ENCODE data around the gene SPPL3. TPM values are rescaled to one million over a fixed set of nuclear protein-coding genes. Genes with fewer than 3 reads are reported as not detected.

The SPPL3 gene
- total and polyA plus RNA-seq, 2 donors = 10.9 to 22.4 TPM

DNA sequence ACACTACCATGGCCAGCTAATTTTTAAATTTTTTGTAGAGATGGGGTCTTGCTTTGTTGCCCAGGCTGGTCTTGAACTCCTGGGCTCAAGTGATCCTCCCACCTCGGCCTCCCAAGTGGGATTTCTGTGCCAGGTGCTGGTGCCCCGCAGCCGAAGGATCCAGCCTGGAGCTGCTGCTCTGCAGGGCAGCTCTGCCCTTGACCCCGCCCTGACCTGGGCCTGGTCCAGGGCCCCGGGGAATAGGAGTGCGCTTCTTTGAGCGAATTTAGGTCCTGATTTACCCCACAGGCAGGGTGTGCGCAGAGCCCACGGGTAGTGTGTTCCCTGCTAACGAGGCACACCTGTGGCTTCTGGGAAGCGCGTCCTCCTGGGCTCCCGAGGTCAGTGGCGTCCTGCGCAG lies 163.3 kb downstream of the SPPL3 start:
- DNase-seq (ENCODE audit: low read depth in 6 of 9, low spot score in 9 of 9) = no peak
- no peaks in the 10 kb centered on the region for H3K27me3 ChIP-seq (ENCODE audit: control insufficient read depth in 2 of 2, insufficient read depth in 1 of 2, low read length in 1 of 2)
- no peak overlapping the region for H3K4me3 ChIP-seq (ENCODE audit: low read length in 2 of 2)
- H3K36me3 ChIP-seq (ENCODE audit: control insufficient read depth in 2 of 2, insufficient read depth in 2 of 2, low read length in 1 of 2) = peaks cover 2 to 23% of the 10 kb centered on the region in 2 donors
- 98% methylated on average over 15 of the region's 15 CpGs for WGBS
- H3K27ac ChIP-seq (ENCODE audit: low read depth in 1 of 2, low read length in 1 of 2) = no peak overlapping the region
- no peaks in the 10 kb centered on the region for H3K9me3 ChIP-seq (ENCODE audit: control insufficient read depth in 2 of 2, insufficient read depth in 1 of 2, low read length in 1 of 2)
- H3K4me1 ChIP-seq (ENCODE audit: control insufficient read depth in 2 of 2, insufficient read depth in 2 of 2, low read length in 2 of 2) = no peaks in the 10 kb centered on the region

DNA sequence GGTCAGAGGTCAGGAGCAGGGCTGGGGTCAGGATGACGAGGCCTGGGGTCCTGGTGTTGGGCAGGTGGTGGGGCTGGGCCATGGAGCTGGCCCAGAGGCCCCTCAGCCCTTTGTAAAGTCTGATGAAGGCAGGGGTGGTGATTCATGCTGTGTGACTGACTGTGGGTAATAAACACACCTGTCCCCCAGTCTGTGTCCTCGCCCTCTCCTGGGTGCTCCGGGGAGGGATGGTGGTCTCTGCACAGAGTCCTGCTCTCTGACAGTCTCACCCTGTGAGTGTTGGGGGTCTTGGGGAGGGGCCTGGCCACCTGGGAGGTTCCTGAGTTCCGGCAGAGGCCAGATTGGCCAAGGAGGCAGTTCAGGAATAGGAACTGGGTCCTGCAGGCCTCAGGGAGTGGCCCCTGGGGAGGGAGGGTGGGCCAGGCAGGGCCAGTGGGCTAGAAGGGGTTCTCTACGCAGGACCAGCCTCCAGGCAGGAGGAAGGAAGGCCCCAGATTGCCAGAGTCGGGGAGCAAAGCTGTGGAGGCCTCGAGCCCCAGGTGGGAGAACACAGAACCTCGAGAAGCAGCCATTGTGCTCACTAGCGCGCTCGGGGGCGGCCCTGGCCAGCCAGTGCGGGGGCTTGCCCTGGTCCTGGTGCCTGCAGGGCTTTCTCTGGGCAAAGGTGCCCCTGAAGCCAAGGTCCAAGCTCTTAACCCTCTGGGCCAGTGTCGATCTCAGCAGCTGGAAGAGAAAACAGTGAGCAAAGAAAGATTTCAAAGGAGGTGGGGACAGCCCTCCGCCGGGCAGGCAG lies 164.1 kb downstream of the SPPL3 start:
- Histone ChIP-seq H3K4me1 (ENCODE audit: control insufficient read depth in 2 of 2, insufficient read depth in 2 of 2, low read length in 2 of 2) (no peaks in the 10 kb centered on the region), H3K4me3 (ENCODE audit: low read length in 2 of 2) (no peak overlapping the region), H3K36me3 (ENCODE audit: control insufficient read depth in 2 of 2, insufficient read depth in 2 of 2, low read length in 1 of 2) (peaks cover 2 to 23% of the 10 kb centered on the region in 2 donors), H3K9me3 (ENCODE audit: control insufficient read depth in 2 of 2, insufficient read depth in 1 of 2, low read length in 1 of 2) (no peaks in the 10 kb centered on the region), H3K27me3 (ENCODE audit: control insufficient read depth in 2 of 2, insufficient read depth in 1 of 2, low read length in 1 of 2) (no peaks in the 10 kb centered on the region), H3K27ac (ENCODE audit: low read depth in 1 of 2, low read length in 1 of 2) (peak overlapping the region in 1 of 2 donors; percentile 5)
- DNase-seq (ENCODE audit: low read depth in 6 of 9, low spot score in 9 of 9) = no peak
- 93% methylated on average over 16 of the region's 16 CpGs for WGBS

DNA sequence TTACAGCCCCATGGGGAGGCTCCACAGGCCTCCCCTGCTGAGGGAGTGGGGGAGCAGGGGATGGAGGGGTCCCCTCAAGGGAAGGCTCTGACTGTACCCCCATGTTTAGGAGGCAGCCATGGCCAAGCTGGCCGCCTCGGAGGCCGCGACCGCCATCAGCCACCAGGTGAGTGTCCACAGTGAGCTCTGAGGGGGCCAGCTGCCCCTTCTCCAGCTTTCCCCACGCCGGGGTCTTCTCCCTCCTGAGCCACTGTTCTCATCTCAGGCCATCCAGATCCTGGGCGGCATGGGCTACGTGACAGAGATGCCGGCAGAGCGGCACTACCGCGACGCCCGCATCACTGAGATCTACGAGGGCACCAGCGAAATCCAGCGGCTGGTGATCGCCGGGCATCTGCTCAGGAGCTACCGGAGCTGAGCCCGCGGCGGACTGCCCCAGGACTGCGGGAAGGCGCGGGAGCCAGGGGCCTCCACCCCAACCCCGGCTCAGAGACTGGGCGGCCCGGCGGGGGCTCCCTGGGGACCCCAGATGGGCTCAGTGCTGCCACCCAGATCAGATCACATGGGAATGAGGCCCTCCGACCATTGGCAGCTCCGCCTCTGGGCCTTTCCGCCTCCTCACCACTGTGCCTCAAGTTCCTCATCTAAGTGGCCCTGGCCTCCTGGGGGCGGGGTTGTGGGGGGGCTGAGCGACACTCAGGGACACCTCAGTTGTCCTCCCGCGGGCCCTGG lies 165.0 kb downstream of the SPPL3 start:
- Histone ChIP-seq H3K4me3 (ENCODE audit: low read length in 2 of 2) (no peak overlapping the region), H3K9me3 (ENCODE audit: control insufficient read depth in 2 of 2, insufficient read depth in 1 of 2, low read length in 1 of 2) (no peaks in the 10 kb centered on the region), H3K4me1 (ENCODE audit: control insufficient read depth in 2 of 2, insufficient read depth in 2 of 2, low read length in 2 of 2) (no peaks in the 10 kb centered on the region), H3K36me3 (ENCODE audit: control insufficient read depth in 2 of 2, insufficient read depth in 2 of 2, low read length in 1 of 2) (peaks cover 2 to 24% of the 10 kb centered on the region in 2 donors), H3K27ac (ENCODE audit: low read depth in 1 of 2, low read length in 1 of 2) (no peak overlapping the region), H3K27me3 (ENCODE audit: control insufficient read depth in 2 of 2, insufficient read depth in 1 of 2, low read length in 1 of 2) (no peaks in the 10 kb centered on the region)
- DNase-seq (ENCODE audit: low read depth in 6 of 9, low spot score in 9 of 9) = no peak
- WGBS = 97% methylated on average over 38 of the region's 38 CpGs

DNA sequence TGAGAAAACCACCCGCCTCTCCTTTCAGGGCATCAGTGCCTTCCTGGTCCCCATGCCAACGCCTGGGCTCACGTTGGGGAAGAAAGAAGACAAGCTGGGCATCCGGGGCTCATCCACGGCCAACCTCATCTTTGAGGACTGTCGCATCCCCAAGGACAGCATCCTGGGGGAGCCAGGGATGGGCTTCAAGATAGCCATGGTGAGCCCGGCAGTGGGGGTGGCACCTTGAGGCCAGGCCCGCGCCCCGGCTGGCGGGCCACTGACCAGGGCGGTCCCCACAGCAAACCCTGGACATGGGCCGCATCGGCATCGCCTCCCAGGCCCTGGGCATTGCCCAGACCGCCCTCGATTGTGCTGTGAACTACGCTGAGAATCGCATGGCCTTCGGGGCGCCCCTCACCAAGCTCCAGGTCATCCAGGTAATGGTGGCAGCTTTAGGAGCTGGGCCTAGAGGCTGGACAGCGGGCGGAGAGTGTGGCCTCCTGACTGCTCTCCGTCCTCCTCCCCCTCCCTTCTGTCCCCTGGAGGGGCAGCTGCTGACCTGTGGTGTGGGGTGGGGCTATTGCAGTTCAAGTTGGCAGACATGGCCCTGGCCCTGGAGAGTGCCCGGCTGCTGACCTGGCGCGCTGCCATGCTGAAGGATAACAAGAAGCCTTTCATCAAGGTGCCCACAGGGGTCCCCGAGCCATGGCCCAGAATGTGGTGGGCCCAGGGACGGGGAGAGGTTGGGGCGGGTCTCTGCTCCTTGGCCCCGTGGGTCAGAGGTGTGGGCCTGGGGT lies 165.7 kb downstream of the SPPL3 start:
- H3K36me3 ChIP-seq (ENCODE audit: control insufficient read depth in 2 of 2, insufficient read depth in 2 of 2, low read length in 1 of 2) = peaks cover 2 to 27% of the 10 kb centered on the region in 2 donors
- H3K27ac ChIP-seq (ENCODE audit: low read depth in 1 of 2, low read length in 1 of 2) = no peak overlapping the region
- WGBS = 96% methylated on average over 31 of the region's 31 CpGs
- H3K9me3 ChIP-seq (ENCODE audit: control insufficient read depth in 2 of 2, insufficient read depth in 1 of 2, low read length in 1 of 2) = no peaks in the 10 kb centered on the region
- no peaks in the 10 kb centered on the region for H3K27me3 ChIP-seq (ENCODE audit: control insufficient read depth in 2 of 2, insufficient read depth in 1 of 2, low read length in 1 of 2)
- no peak for DNase-seq (ENCODE audit: low read depth in 6 of 9, low spot score in 9 of 9)
- H3K4me1 ChIP-seq (ENCODE audit: control insufficient read depth in 2 of 2, insufficient read depth in 2 of 2, low read length in 2 of 2) = no peaks in the 10 kb centered on the region
- no peak overlapping the region for H3K4me3 ChIP-seq (ENCODE audit: low read length in 2 of 2)

DNA sequence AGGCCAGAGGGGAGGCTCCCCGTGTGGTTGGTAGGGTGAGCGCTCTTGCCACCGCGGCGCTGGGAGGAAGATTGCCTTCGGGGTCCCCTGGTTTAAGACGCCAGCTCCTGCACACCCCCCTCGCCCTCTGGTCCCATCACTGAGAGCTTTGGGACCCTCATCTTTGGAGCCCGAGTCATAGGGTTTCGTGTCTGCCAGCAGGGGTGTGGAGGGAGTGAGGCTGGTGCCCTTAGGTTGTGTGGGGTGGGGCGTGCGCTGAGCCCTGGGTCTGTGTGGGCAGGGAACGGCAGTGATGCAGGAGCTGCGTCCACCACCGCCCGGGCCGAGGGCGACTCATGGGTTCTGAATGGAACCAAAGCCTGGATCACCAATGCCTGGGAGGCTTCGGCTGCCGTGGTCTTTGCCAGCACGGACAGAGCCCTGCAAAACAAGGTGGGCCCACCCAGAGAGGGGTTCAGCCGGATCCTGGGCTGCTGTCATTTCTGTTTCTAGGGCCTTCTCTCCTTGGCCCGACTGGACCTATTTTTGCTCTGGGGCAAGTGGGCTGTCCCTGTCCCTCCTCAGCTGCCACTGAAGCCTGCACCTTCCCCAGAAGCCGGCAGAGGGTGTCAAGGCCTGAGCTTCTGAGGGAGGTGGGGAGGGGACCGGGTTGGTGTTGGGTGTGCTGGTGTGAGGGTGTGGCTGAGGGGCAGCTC lies 166.5 kb downstream of the SPPL3 start:
- DNase-seq (ENCODE audit: low read depth in 6 of 9, low spot score in 9 of 9) = no peak
- Histone ChIP-seq H3K27ac (ENCODE audit: low read depth in 1 of 2, low read length in 1 of 2) (no peak overlapping the region), H3K9me3 (ENCODE audit: control insufficient read depth in 2 of 2, insufficient read depth in 1 of 2, low read length in 1 of 2) (no peaks in the 10 kb centered on the region), H3K4me1 (ENCODE audit: control insufficient read depth in 2 of 2, insufficient read depth in 2 of 2, low read length in 2 of 2) (no peaks in the 10 kb centered on the region), H3K4me3 (ENCODE audit: low read length in 2 of 2) (no peak overlapping the region), H3K27me3 (ENCODE audit: control insufficient read depth in 2 of 2, insufficient read depth in 1 of 2, low read length in 1 of 2) (no peaks in the 10 kb centered on the region), H3K36me3 (ENCODE audit: control insufficient read depth in 2 of 2, insufficient read depth in 2 of 2, low read length in 1 of 2) (peaks cover 2 to 27% of the 10 kb centered on the region in 2 donors)
- 97% methylated on average over 25 of the region's 25 CpGs for WGBS

DNA sequence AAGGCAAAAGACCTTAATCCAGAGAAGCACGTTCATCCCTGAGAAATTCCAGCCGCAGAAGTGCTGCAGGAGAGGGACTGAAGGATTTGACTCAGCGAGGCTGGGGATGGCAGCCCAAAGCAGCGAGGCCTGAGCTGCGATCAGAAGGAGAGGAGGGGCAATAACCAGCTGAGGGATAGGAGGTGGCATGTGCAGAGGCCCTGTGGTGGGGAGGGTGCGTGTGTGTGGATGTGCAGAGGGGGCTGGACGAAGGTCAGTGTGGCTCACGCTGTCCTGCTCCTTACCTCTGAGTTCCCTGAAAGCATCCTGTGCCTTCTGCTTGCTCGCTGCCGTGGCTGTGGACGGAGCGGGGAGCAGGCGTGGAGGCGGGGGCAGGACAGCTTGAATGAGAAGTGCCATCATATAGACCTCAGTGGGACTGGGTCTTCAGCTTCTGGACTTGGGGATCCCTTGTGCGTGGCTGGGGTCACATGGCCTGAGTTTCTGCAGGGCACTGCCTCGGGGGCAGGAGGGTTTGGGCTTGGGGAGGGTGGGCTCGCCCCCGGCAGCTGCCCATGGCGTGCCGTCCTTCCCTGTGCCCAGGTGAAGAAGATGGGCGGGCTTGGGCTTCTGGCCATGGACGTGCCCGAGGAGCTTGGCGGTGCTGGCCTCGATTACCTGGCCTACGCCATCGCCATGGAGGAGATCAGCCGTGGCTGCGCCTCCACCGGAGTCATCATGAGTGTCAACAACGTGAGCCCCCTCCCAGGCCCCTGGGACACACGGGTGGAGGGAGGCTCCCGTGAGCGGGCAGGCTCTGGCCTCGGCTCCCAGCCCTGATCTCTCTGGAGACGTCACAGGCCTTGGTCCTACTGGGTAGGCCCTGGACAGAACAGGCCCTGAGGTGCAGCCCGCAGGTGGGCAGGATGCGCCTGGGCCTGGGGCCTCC lies 167.5 kb downstream of the SPPL3 start:
- WGBS = 98% methylated on average over 38 of the region's 38 CpGs
- Histone ChIP-seq H3K27me3 (ENCODE audit: control insufficient read depth in 2 of 2, insufficient read depth in 1 of 2, low read length in 1 of 2) (no peaks in the 10 kb centered on the region), H3K27ac (ENCODE audit: low read depth in 1 of 2, low read length in 1 of 2) (no peak overlapping the region), H3K4me1 (ENCODE audit: control insufficient read depth in 2 of 2, insufficient read depth in 2 of 2, low read length in 2 of 2) (no peaks in the 10 kb centered on the region), H3K4me3 (ENCODE audit: low read length in 2 of 2) (no peak overlapping the region), H3K9me3 (ENCODE audit: control insufficient read depth in 2 of 2, insufficient read depth in 1 of 2, low read length in 1 of 2) (no peaks in the 10 kb centered on the region), H3K36me3 (ENCODE audit: control insufficient read depth in 2 of 2, insufficient read depth in 2 of 2, low read length in 1 of 2) (peaks cover 2 to 27% of the 10 kb centered on the region in 2 donors)
- DNase-seq (ENCODE audit: low read depth in 6 of 9, low spot score in 9 of 9) = no peak

DNA sequence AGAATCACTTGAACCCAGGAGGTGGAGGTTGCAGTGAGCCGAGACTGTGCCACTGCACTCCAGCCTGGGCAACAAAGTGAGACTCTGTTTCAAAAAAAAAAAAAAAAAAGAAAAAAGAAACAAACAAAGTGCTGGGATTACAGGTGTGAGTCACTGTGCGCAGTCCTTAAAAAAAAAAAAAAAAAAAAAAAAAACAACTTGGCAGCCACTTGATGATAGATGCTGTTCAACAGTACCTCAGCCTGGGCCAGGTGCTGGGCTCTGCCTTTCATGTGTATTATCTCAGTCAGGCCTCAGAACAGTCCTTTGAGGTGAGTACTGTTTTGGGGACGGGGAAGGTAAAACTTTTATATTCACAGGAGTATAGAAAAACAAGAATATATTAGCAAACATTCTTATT lies 169.0 kb downstream of the SPPL3 start:
- 77% methylated on average over 3 of the region's 3 CpGs for WGBS
- H3K36me3 ChIP-seq (ENCODE audit: control insufficient read depth in 2 of 2, insufficient read depth in 2 of 2, low read length in 1 of 2) = peaks cover 7 to 31% of the 10 kb centered on the region in 2 donors
- H3K4me1 ChIP-seq (ENCODE audit: control insufficient read depth in 2 of 2, insufficient read depth in 2 of 2, low read length in 2 of 2) = no peaks in the 10 kb centered on the region
- DNase-seq (ENCODE audit: low read depth in 6 of 9, low spot score in 9 of 9) = peak in 1 of 9 donors; percentile 17
- H3K9me3 ChIP-seq (ENCODE audit: control insufficient read depth in 2 of 2, insufficient read depth in 1 of 2, low read length in 1 of 2) = no peaks in the 10 kb centered on the region
- H3K4me3 ChIP-seq (ENCODE audit: low read length in 2 of 2) = no peak overlapping the region
- H3K27me3 ChIP-seq (ENCODE audit: control insufficient read depth in 2 of 2, insufficient read depth in 1 of 2, low read length in 1 of 2) = no peaks in the 10 kb centered on the region
- H3K27ac ChIP-seq (ENCODE audit: low read depth in 1 of 2, low read length in 1 of 2) = no peak overlapping the region

DNA sequence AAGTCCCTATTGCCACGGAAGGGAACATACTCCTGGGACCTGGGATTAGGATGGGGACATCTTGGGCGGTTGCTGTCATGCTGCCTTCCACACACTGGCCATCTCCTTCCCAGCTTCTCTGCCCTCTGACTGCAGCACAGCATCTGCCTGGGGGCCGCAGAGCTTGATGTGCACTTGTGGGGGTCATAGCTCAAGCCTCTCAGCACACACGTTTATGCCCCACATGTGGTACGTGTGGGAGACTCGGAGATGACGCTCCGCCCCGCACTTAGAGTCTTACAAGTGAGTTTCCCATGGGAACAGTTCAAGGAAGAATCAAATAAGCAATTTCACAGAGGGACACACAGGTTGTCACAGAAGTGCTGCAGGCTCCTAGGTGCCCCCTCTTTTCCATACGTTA lies 169.9 kb downstream of the SPPL3 start:
- H3K4me1 ChIP-seq (ENCODE audit: control insufficient read depth in 2 of 2, insufficient read depth in 2 of 2, low read length in 2 of 2) = no peaks in the 10 kb centered on the region
- no peak overlapping the region for H3K27ac ChIP-seq (ENCODE audit: low read depth in 1 of 2, low read length in 1 of 2)
- no peak for DNase-seq (ENCODE audit: low read depth in 6 of 9, low spot score in 9 of 9)
- 97% methylated on average over 10 of the region's 10 CpGs for WGBS
- H3K9me3 ChIP-seq (ENCODE audit: control insufficient read depth in 2 of 2, insufficient read depth in 1 of 2, low read length in 1 of 2) = no peaks in the 10 kb centered on the region
- no peak overlapping the region for H3K4me3 ChIP-seq (ENCODE audit: low read length in 2 of 2)
- no peaks in the 10 kb centered on the region for H3K27me3 ChIP-seq (ENCODE audit: control insufficient read depth in 2 of 2, insufficient read depth in 1 of 2, low read length in 1 of 2)
- H3K36me3 ChIP-seq (ENCODE audit: control insufficient read depth in 2 of 2, insufficient read depth in 2 of 2, low read length in 1 of 2) = peaks cover 8 to 32% of the 10 kb centered on the region in 2 donors

All from thymus (tissue), 11 donors.